Sigmoid colon (tissue), 3 donors: Measurements from ENCODE around the gene CSNK1A1.

Experiments used
- CTCF ChIP-seq, 4 experiments: fragments of 450-650 bp in 3 of 4; fragments of 200-600 bp in 1 of 4; IDR thresholded peaks; one replicate each; pipeline ENCODE4 v1.5.1; 2016 to 2019; ENCODE audit warnings: antibody characterized with exemption in 4 of 4, mild to moderate bottlenecking in 3 of 4, moderate library complexity in 2 of 4
- POLR2A ChIP-seq, 2 donors: fragments of 450-650 bp; IDR thresholded peaks; one replicate each; pipeline ENCODE4 v1.6.1; 2016; ENCODE audit warnings: antibody characterized with exemption in 2 of 2, mild to moderate bottlenecking in 2 of 2, moderate library complexity in 2 of 2

- no peak for TF ChIP-seq CTCF (IDR thresholded peaks at IDR 0.05)
- no peak for TF ChIP-seq POLR2A (IDR thresholded peaks at IDR 0.05)
Measured at GRCh38 chr5:149510136-149510535, 41.1 kb downstream of the CSNK1A1 start.
